ENCODE results near the gene LRRC32. TPM values are rescaled to one million over a fixed set of nuclear protein-coding genes. Genes with fewer than 3 reads are reported as not detected.

LRRC32 gene
- total RNA-seq, 4 donors from 2014 or later = 15.6 to 42.5 (median 17.9) TPM

Other genes starting within 250 kb of the LRRC32 start
- gene EMSY, start 225.7 kb downstream of the LRRC32 start, total RNA-seq = 10 to 100 TPM; 32.7 to 58.0 (median 46.4) TPM
- gene TSKU, start 112.6 kb upstream of the LRRC32 start, total RNA-seq = 100 to 1,000 TPM in 2 of 4 donors, 10 to 100 TPM in 2; 95.6 to 152 (median 99.2) TPM
- gene ACER3, start 190.2 kb upstream of the LRRC32 start, total RNA-seq = 10 to 100 TPM; 11.5 to 29.3 (median 17.9) TPM

Measured in thyroid gland (tissue), 4 donors.